ENCODE results near the gene HSF2BP.
"Not testable (repeated sequence)": the region's sequence is repeated elsewhere in the genome, so short reads cannot be mapped to it uniquely, and the experiment has no call there.

HSF2BP gene

GRCh38 chr21:43619856-43620255 lies 39.4 kb downstream of the HSF2BP start:
- H3K4me3 ChIP-seq (ENCODE audit: low read depth, low read length), result no peak overlapping the region
- TF ChIP-seq, protein P1, sequence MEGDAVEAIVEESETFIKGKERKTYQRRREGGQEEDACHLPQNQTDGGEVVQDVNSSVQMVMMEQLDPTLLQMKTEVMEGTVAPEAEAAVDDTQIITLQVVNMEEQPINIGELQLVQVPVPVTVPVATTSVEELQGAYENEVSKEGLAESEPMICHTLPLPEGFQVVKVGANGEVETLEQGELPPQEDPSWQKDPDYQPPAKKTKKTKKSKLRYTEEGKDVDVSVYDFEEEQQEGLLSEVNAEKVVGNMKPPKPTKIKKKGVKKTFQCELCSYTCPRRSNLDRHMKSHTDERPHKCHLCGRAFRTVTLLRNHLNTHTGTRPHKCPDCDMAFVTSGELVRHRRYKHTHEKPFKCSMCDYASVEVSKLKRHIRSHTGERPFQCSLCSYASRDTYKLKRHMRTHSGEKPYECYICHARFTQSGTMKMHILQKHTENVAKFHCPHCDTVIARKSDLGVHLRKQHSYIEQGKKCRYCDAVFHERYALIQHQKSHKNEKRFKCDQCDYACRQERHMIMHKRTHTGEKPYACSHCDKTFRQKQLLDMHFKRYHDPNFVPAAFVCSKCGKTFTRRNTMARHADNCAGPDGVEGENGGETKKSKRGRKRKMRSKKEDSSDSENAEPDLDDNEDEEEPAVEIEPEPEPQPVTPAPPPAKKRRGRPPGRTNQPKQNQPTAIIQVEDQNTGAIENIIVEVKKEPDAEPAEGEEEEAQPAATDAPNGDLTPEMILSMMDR (IDR thresholded peaks at IDR 0.05; ENCODE audit: control insufficient read depth, extremely low read depth, insufficient read depth), result peak; percentile 35; the same call in 1 of the 2 replicates
- no peak for DNase-seq (ENCODE audit: low read depth)

GRCh38 chr21:43619344-43619743 lies 39.9 kb downstream of the HSF2BP start:
- TF ChIP-seq, protein P1 (IDR thresholded peaks at IDR 0.05; ENCODE audit: control insufficient read depth, extremely low read depth, insufficient read depth), result no peak
- DNase-seq (ENCODE audit: low read depth), result no peak
- no peak overlapping the region for H3K4me3 ChIP-seq (ENCODE audit: low read depth, low read length)

DNA sequence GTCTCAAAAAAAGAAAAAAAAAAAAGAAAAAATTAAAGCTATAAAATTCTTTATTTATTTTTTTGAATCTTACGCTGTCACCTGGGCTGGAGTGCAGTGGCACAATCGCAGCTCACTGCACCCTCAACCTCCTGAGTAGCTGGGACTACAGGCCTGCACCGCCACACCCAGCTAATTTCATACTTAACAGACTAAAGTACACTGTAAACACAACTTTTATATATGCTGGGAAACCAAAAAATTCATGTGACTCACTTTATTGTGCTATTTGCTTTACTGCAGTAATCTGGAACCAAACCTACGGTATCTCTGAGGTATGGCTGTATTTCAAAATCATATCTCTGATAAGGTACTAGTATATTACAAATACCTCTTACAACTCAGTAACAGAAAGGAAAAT lies 40.3 kb downstream of the HSF2BP start:
- TF ChIP-seq, protein P1 (IDR thresholded peaks at IDR 0.05; ENCODE audit: control insufficient read depth, extremely low read depth, insufficient read depth), result no peak
- no peak overlapping the region for H3K4me3 ChIP-seq (ENCODE audit: low read depth, low read length)
- DNase-seq (ENCODE audit: low read depth), result no peak

GRCh38 chr21:43616861-43617260 lies 42.4 kb downstream of the HSF2BP start:
- DNase-seq (ENCODE audit: low read depth); H3K4me3 ChIP-seq (ENCODE audit: low read depth, low read length): not testable (repeated sequence)

DNA sequence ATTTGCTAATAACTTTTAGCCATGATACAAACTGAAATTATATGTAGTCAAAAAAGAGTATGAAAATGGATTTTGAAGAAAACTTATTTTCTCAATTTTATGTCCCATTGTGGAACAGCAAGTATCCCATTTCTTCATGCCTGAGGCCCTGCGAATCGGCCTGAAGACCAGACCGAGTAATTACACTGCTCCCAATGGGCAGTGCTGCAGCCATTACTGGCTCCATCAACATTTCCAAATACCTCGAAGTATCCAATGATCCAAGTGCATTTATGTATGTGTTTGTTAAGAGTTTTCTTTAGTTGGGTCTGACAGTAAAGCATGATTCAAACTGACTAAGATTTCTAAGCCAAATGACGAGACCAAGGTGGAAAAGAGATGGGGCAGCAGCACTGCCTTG lies 44.4 kb downstream of the HSF2BP start:
- TF ChIP-seq, protein P1 (IDR thresholded peaks at IDR 0.05; ENCODE audit: control insufficient read depth, extremely low read depth, insufficient read depth), result no peak
- no peak for DNase-seq (ENCODE audit: low read depth)
- no peak overlapping the region for H3K4me3 ChIP-seq (ENCODE audit: low read depth, low read length)

- TF ChIP-seq, protein P1 (IDR thresholded peaks at IDR 0.05; ENCODE audit: control insufficient read depth, extremely low read depth, insufficient read depth), result no peak
- no peak overlapping the region for H3K4me3 ChIP-seq (ENCODE audit: low read depth, low read length)
- no peak for DNase-seq (ENCODE audit: low read depth)
Observed at GRCh38 chr21:43613755-43614638, 45.3 kb downstream of the HSF2BP start.

GRCh38 chr21:43611598-43612369 lies 47.5 kb downstream of the HSF2BP start:
- DNase-seq (ENCODE audit: low read depth), result no peak
- TF ChIP-seq, protein P1 (IDR thresholded peaks at IDR 0.05; ENCODE audit: control insufficient read depth, extremely low read depth, insufficient read depth), result peak; percentile 67

More at GRCh38 chr21:43611598-43612369, 47.5 kb downstream of the HSF2BP start:
- H3K4me3 ChIP-seq (ENCODE audit: low read depth, low read length), result no peak overlapping the region
